Esophagus squamous epithelium (tissue), 4 donors: Measurements from ENCODE around the gene TOP2A.

Source experiments
- CTCF ChIP-seq, 6 experiments: fragments of 450-650 bp in 4 of 6; fragments of 200-600 bp in 2 of 6; sonication (generic) in 2 of 6; IDR thresholded peaks; one replicate each; pipeline ENCODE4 v1.5.1; 2016 to 2019; ENCODE audit warnings: antibody characterized with exemption in 6 of 6, mild to moderate bottlenecking in 4 of 6, moderate library complexity in 4 of 6
- POLR2A ChIP-seq, 4 donors: fragments of 450-650 bp; IDR thresholded peaks; one replicate each; pipeline ENCODE4 v1.6.1; 2017; ENCODE audit warnings: antibody characterized with exemption in 4 of 4, mild to moderate bottlenecking in 4 of 4, moderate library complexity in 3 of 4

- TF ChIP-seq CTCF (IDR thresholded peaks at IDR 0.05) = no peak
- TF ChIP-seq POLR2A (IDR thresholded peaks at IDR 0.05) = no peak
These were observed 44.8 kb upstream of the TOP2A start for GRCh38 chr17:40462343-40463121.
